NCI-H1092 (cell line): ENCODE results near the gene HNRNPLL.
A peak's percentile ranks its signal among the peaks of the same experiment; 100 is the strongest.
"Not testable (repeated sequence)": the region's sequence is repeated elsewhere in the genome, so short reads cannot be mapped to it uniquely, and the experiment has no call there.

ENCODE experiments used
- DNase-seq: peaks from one replicate; lab custom pipeline; 2025; lab: John Stamatoyannopoulos, UW

The HNRNPLL gene

DNA sequence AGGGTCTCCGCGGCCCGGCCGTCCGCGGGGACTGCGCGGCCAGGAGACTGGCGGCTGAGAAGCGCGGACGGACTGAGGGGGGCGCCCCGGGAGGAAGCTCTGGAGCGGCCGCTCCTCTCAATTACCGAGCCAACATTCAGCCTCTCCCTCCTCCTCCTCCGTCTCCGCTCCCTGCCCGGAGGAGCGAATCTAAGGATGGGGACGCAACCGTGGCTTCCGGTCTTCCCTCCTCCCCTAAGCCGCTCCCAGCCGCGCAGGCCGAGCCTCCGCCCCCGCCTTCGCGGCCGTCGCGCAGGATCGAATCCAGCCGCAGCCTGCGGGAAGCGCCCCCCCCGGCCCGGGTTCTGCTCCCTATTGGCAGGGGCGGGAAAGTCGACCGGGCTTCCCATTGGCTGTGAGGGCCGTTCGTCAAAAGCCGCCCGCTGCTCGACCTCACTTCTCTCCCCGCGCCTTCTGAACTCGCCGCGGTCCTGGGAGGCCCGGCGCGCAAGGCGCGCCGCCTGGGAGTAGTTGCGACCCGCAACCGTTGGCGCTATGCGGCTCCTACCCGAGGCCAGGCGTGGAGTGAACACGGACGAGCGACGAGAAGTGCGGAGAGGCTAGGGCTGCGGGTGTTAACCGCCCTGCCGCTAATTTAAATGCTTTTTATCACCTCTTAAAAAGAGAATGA is at the start of gene HNRNPLL:
Gene HNRNPLL (minus strand): TSS at position 197 of the 670 bp plus-strand sequence. CDS start 302 bp downstream, outside the sequence.
- DNase-seq, result peak; percentile 91

DNA sequence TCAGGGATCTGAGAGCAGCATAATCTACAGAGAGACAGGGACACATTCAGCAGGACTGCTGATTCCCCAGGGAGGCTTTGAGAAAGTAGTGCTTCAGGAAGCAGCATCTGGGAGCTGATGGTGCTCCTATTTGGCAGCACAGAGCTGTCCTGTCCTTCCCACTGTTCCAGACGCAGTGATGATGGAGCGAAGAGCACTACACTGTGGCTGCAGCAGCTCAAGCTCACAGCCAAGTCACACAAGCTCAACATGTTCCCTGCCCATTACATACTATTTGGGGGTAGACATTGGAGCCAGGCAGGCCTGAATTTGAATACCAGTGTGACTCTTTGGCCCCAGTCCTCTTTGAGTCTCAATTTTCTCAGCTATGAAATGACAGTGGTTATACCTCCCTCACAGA is 48.0 kb upstream of the HNRNPLL start:
- DNase-seq, result no peak

DNA sequence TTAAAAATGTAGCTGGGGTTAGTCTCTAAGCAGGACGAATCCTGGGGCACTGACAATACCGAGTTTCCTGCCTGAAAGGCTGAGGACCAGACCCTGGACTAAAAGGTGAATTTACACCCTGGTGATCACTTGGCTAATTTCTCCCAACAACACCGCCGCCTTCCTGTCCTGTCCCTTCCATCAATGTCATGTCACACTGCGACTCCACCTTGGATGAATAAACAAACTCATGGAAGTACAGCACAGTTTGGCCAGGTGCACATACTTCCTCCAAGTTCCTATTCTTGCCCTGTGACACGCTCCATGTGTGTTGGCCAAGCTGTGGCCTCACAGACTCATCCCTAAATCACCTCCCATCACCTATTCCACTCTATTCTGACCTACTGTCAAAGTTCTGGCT is 47.3 kb upstream of the HNRNPLL start:
- DNase-seq, result no peak

DNA sequence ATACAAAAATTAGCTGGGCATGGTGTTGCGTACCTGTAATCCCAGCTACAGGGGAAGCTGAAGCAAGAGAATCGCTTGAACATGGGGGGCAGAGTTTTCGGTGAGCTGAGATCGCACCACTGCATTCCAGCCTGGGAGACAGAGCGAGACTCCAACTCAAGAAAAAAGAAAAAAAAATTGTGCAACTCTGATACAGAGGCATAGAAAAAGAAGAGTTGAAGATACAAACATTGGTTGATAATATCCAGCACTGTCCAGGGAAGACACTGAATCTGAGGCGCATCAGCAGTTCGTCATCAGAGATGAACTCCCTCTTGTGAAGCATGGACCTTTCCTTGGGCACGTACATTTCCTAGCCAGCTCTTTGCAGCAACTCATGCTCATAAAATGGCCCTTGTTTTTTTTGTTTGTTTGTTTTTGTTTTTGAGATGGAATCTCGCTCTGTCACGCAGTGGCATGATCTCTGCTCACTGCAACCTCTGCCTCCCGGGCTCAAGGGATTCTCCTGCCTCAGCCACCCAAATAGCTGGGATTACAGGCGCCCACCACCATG is 46.5 kb upstream of the HNRNPLL start:
- no peak for DNase-seq

DNA sequence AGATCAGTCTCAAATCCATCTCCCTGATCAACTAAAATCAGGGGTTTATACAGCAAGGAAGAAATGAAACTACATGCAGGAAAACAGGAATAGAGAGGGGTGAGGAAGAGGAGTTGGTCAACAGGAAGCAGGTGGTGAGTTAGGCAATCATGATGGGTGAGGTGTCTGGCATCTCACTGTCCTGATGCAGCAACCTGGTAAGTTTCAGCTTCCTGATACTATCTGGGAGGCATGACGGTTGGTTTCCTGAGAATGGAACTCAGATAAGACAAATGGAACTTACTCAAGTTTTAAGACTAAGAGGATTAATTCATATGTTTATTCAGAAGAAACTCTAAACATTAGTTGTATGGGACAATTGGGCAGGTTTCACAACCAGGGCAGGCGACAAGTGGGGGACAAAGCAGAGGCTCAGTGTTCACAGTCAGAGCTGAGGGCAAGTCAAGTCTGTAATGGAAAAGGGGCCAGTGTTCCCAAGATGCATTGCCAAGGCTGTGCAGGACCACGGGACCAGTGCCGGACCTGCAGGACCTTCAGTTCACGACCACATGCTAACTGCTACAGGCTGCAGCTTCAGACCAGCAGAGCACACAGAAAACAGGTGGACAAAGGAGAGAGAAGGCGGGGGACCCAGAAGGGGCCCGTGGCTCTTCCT is 45.5 kb upstream of the HNRNPLL start:
- DNase-seq, result no peak

DNA sequence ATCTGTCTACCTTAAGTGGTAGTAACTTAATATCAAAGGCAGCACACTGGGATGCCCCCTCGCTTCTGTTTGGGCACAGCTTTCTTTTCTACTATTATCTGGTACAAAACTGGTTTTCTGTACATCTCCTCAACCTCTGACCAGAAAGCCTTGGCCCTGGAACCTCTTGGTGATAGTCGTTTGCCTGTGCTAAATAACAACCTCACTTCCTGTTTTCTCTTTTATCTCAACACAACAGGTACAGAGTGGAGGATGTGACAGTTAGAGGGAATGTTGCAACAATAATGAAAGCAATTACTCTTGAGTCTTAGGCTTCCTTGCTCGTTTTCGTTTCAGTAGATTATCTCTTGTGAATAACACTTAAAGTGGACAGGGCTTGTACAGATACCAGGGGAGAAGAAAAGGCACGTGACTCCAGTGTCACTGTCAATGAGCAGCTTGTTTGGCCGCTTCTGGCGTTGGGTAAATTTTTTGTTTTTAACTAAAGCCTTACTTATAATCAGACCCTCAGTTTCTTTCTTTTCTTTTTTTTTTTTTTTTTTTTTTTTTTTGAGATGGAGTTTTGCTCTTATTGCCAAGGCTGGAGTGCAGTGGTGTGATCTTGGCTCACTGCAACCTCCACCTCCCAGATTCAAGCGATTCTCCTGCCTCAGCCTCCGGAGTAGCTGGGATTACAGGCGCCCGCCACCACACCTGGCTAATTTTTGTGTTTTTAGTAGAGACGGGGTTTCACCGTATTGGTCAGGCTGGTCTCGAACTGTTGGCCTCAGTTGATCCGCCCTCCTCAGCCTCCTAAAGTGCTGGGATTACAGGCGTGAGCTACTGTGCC is 41.2 kb upstream of the HNRNPLL start:
- DNase-seq, result not testable (repeated sequence)

DNA sequence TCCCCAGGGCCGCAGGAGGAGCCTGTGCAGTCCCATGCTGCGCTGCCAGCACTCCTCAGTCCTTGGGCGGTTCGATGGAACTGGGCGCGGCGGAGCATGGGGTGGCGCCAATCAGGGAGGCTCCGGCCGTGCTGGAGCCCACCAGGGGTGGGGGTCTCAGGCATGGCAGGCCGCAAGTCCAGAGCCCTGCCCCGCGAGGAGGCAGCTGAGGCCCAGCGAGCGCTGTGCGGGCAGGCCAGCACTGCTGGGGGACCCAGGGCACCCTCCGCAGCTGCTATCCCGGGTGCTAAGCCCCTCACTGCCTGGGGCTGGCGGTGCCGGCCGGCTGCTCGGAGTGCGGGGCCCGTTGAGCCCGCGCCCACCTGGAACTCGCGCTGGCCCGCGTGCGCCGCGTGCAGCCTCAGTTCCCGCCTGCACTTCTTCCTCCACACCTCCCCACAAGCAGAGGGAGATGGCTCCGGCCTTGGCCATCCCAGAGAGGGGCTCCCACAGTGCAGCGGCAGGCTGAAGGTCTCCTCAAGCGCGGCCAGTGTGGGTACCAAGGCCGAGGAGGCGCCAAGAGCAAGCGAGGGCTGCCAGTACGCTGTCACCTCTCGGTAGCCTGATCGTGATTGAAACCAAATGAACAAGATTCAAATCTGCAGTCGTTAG is 40.4 kb upstream of the HNRNPLL start:
- DNase-seq, result no peak

DNA sequence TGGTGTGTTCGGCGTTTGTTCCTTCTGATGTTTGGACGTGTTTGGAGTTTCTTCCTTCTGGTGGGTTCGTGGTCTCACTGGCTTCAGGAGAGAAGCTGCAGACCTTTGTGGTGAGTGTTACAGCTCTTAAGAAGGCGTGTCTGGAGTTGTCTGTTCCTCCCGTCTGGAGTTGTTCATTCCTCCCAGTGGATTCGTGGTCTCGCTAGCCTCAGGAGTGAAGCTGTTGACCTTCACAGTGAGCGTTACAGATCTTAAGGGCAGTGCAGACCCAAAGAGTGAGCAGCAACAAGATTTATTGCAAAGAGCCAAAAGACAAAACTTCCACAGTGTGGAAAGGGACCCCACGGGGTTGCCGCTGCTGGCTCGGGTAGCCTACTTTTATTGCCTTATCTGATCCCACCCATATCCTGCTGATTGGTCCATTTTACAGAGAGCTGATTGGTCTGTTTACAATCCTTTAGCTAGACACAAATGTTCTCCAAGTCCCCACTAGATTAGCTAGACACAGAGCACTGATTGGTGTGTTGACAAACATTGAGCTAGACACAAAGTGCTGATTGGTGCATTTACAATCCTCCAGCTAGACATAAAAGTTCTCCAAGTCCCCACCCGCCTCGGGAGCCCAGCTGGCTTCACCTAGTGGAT is 39.8 kb upstream of the HNRNPLL start:
- not testable (repeated sequence) for DNase-seq

DNA sequence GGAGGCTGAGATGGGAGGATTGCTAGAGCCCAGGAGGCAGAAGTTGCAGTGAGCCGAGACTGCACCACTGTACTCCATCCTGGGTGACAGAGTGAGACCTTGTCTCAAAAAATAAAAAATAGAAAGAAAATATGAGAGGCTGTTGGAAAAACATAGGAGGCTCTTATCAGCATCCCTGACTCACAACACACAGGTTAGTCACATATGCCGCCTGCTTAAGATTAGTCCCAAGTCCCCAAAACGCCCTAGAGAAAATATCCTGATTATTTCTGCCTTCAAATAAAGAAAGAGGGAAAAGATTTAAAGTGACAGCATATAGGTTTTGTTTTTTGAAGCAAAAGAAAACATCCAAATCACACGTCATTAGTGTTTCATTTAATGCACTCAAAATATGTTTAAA is 33.3 kb upstream of the HNRNPLL start:
- DNase-seq, result no peak

DNA sequence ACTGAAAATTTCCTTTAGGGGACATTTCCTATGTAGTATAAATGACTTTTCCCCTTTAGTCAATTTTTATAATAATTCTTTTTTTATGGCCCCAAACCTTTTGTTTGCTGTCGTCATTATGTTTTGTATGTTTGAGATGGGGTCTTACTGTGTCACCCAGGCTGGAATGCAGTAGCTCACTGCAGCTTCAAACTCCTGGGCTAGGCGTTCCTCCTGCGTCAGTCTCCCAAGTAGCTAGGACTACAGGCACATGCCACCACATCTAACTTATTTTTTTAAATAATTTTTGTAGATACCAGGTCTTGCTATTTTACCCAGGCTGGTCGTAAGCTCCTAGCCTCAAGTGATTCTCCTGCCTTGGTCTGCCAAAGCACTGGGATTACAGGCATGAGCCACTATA is 32.4 kb upstream of the HNRNPLL start:
- DNase-seq, result no peak

DNA sequence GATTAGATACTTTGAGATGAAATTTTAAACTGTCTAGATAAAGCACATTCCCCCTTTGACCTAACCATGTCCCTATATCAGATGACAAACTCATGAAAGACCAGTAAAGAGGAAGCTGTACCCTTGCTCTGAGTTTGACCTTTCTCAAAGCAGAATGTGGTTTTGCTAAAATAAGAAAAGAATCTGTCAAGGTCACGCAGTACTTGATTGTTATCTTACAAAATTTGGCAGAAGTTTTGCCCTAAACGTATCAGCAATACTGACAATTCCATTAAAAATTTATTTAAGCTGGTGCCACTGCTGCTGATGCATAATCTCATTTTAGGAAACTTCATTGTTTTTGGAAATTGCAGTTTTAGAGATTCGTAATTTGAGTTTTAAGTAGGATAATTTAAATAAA is 32.0 kb upstream of the HNRNPLL start:
- DNase-seq, result no peak

DNA sequence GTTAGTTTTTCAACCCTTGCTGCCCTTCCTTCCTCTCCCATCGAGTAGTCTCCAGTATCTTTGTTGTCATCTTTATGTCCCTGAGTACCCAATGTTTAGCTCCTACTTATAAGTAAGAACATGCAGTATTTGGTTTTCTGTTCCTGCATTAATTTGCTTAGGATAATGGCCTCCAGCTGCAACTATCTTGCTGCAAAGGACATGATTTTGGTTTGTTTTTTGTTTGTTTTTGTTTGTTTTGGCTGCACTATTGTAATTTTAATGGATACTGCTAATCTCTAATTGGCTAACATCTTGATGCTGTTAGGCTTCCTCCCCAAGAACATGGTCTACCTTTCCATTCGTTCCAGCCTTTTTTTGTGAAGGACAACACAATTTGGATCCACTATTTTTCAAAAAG is 31.2 kb upstream of the HNRNPLL start:
- no peak for DNase-seq

DNA sequence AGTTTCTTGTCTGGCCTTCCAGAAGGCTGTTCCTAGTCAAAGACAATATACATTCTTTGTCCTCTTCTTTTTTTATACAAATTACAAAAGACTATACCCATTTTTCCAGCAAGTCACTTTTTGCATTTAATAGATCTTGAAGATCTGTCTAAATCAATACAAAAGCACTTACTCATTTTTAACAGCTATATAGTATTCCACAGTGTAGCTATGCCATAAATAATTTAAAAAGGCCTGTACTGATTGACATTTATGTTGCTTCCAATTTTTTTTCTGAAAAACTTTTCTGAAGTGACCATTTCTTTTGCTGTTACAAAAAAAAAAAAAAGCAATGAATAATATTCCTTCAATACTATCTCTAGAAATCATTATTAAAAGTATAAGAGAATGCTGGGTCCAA is 30.3 kb upstream of the HNRNPLL start:
- DNase-seq, result no peak

DNA sequence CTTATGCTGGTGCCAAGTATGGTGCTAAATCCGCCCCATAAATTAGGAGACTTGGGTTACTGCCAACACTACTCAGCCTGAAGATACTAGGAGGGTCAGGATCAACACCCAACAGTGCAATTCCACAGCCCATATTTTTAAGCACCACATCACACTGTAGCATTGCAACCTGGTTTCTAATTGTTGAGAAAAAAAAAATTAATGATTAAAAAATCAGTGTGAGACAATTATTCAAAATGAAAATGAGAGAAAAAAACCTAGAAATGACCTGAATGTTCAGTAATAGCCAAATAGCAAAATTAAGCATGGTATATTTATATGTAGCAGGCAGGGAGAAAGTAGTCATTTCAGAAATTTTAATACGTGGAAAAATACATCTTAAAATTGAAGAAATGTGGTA is 29.2 kb upstream of the HNRNPLL start:
- no peak for DNase-seq

DNA sequence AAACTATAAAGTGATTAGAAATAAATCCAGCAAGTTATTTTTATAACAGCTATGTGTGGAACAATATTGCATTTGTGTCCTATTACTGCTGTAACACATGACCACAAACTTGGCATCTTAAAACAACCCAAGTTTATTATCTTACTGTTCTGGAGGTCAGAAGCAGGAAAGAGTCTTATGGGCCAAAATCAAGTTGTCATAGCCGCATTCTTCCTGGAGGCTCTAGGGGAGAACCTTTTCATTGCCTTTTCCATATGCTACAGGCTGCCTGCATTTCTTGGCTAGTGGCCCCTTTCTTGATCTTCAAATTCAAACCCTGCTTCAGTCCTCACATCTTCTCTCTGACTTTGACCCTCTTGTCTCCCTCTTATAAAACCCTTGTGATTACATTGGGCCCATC is 27.0 kb upstream of the HNRNPLL start:
- DNase-seq, result no peak

DNA sequence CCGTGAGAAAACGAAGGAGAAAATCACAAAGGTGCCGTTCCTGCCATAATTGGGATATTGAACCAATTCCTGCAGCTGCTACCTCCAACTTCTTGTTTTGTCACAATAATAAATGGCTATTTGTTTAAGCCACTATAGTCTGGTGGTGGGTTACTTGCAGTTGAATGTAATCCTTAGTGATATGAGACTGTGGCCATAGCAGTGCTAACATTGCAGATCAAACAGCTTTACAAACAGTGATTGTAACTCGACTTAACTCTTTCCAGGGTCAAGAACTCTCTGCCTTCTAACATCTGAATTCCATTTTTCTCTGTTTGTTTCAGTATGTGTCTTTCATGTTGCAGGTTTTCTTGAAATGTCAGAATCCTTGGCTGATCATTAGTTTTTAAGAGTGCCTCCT is 24.7 kb upstream of the HNRNPLL start:
- no peak for DNase-seq

DNA sequence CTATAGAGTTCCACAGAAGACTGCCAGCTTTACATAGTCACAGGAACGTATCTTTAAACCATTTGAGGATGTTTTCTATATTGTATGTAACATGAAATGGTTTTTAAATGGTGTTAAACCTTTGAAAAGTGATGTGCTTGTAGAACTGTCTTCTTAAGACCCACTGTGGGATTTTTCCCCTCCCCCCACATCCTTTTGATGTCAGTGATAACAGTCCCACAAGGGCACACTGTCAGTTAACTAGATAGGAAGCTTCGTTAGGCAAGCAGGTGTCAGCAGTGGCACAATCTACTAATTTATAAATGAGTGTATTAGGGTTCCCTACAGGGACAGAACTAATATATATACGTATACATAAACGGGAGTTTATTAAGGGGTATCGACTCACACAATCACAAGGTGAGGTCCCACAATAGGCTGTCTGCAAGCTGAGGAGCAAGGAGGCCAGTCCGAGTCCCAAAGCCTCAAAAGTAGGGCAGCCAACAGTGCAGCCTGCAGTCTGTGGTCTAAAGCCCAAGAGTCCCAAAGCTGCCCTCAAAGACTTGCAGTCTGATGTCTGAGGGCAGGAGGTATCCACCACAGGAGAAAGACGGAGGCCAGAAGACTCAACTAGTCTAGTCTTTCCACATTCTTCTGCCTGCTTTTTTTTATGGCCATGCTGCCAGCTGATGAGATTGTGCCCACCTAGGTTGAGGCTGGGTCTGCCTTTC is 23.8 kb upstream of the HNRNPLL start:
- DNase-seq, result no peak

DNA sequence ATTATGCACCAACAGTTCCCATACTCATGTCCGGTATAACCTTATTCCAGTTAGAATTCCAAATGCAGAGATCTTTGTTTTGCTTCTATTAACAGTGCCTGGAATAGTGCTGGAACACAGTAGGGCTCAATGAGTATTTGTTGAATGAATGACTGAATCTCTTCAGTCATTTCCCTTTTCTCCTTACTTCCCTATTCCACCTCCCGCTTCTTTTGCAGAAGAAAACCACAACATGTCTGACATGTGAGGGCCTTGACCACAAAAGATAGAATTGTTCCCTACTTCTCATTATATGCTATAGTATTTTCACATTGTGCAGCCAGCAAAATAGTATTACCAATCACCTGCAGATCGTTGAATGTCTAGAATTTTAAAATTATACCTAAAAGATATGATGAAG is 19.5 kb upstream of the HNRNPLL start:
- DNase-seq, result no peak

DNA sequence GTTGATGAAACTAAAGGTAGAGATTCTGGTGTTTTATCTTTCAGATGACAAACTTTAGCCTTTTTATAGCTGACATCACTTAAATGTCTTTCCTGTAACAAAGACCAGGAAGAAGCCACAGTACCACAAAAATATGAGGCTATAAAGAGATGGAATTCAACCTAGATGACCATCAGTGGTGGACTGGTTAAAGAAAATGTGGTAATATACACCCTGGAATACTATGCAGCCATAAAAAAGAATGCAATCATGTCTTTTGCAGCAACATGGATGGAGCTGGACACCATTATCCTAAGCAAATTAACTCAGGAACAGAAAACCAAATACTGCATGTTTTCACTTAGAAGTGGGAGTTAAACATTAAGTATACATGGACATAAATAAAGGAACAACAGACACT is 18.3 kb upstream of the HNRNPLL start:
- no peak for DNase-seq

DNA sequence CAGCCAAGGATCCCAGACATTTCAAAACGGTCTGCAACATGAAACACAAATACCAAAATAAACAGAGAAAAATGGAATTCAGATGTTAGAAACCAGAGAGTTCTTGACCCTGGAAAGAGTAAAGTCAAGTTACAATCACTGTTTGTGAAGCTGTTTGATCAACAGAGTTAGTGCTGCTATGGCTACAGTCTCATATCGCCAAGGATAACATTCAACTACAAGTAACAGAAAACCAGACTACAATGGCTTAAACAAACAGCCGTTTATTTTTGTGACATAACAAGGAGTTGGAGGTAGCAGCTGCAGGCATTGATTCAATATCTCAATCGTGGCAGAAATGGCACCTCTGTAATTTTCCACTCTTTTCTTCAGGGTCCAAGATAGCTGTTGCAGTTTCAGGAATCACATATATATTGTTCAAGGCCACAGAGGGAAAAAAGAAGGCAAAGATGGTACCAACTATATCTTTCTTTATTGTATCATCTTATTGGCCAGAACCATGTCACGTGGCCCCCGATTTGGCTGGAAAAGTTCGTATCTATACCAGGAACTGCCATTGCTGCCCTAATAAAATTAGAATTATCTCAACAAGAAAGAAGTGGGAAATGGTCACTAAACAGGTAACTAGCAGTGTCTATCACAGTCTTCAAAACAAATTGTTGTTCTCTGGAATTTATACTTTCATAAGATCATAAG is 17.7 kb upstream of the HNRNPLL start:
- no peak for DNase-seq
